Heart right ventricle (tissue), 16 donors: ENCODE measurements around the gene TBCE. TPM values are rescaled to one million over a fixed set of nuclear protein-coding genes. Genes with fewer than 3 reads are reported as not detected.

Experiments
- ATAC-seq, 8 donors: fragments of 200-7000 bp; cut with Tn5 transposase; one replicate each; pipeline ENCODE4 v1.9.1; 2020; ENCODE audit warnings: mild to moderate bottlenecking in 8 of 8, moderate library complexity in 8 of 8, moderate number of reproducible peaks in 1 of 8
- DNase-seq, 2 donors: peaks; one replicate each; pipeline ENCODE4 v3.0.0-alpha.2; 2020
- H3K27ac ChIP-seq, 10 donors: fragments of 200-600 bp; sonication (generic) in 2 of 10; one replicate each; pipeline versions ENCODE4 v1.5.0 to v1.8.0; 2020 to 2022; ENCODE audit warnings: mild to moderate bottlenecking in 3 of 10
- H3K27me3 ChIP-seq, 7 donors: fragments of 200-600 bp; one replicate each; pipeline ENCODE4 v1.8.0; 2021 to 2022; ENCODE audit warnings: mild to moderate bottlenecking in 2 of 7
- H3K36me3 ChIP-seq, 9 donors: fragments of 200-600 bp; sonication (generic) in 1 of 9; one replicate each; pipeline versions ENCODE4 v1.5.0 to v1.8.0; 2020 to 2022; ENCODE audit warnings: mild to moderate bottlenecking in 2 of 9
- H3K4me1 ChIP-seq, 9 donors: fragments of 200-600 bp; sonication (generic) in 1 of 9; one replicate each; pipeline versions ENCODE4 v1.5.0 to v1.8.0; 2020 to 2022; ENCODE audit warnings: mild to moderate bottlenecking in 4 of 9
- H3K4me3 ChIP-seq, 10 donors: fragments of 200-600 bp; sonication (generic) in 2 of 10; one replicate each; pipeline versions ENCODE4 v1.5.0 to v1.8.0; 2020 to 2022; ENCODE audit warnings: mild to moderate bottlenecking in 7 of 10, moderate library complexity in 2 of 10
- H3K9me3 ChIP-seq, 11 donors: fragments of 200-600 bp in 10 of 11; sonication (generic) in 2 of 11; one replicate each; pipeline versions ENCODE4 v1.5.0 to v1.8.0; 2013 to 2022; ENCODE audit warnings: mild to moderate bottlenecking in 2 of 11, control low read depth in 1 of 11, moderate library complexity in 1 of 11
- CTCF ChIP-seq, 9 donors: fragments of 200-600 bp; sonication (generic) in 2 of 9; IDR thresholded peaks; one replicate each; pipeline versions ENCODE4 v1.5.0 to v1.8.0; 2021 to 2022; ENCODE audit warnings: antibody characterized with exemption in 9 of 9, mild to moderate bottlenecking in 5 of 9, moderate library complexity in 1 of 9
- WGBS, 2 donors: extraction: QIAGEN DNeasy Blood & Tissue Kit; methylation state at CpG; one replicate each; pipeline ENCODE4 v1.1.7; 2013; ENCODE audit warnings: inconsistent platforms in 1 of 2; 5-methylcytosine and 5-hydroxymethylcytosine counted together
- intact Hi-C, 10 donors: fragments of 100-400 bp; cut with DNase I; formaldehyde crosslinking; loops; one replicate each; pipeline versions ENCODE4 v1.11.1 to v1.14.2; 2022
- polyA plus RNA-seq, 2 donors: library from polyadenylated mRNA; stranded (reverse); fragments of 200-250 nt; gene quantifications; one replicate each; pipeline ENCODE4 v1.2.3, GENCODE V29; 2013
- total RNA-seq, 10 donors: library from RNA; stranded (reverse); fragmentation: NEBNext Ultra II Directional in 3 of 10; extraction: Animal tissue kit (Norgen Biotek cat#: 25700) in 3 of 10; gene quantifications; one replicate each; pipeline versions ENCODE4 v1.2.1 to v1.2.4, GENCODE V29; 2021 to 2023
- donor health status: Arrhythmogenic right ventricular cardiomyopathy.
- donor health status: ischemic (EF 13 %, LVEDD 7.1; RV severe dilation, severe dysfunction).
- donor health status: healthy with polysubstance abuse.
- donor health status: DM: no; HTN: yes; CAD: no.
- donor health status: DM: no; HTN: no; CAD: no.
- donor health status: ischemic (EF 25% LVEDD 6.9; RV normal size, moderate dysfunction).
- donor health status: ischemic (EF 25% LVEDD 5.7; RV mildly dilated, moderate dysfunction).
- donor health status: healthy.
- donor health status: DM: yes; HTN: yes; CAD: no.
- donor health status: Ischemic cardiomyopathy.
- donor health status: ischemic (EF 35%, LVEDD 5.7; RV mildly dilated, moderate dysfunction).
- donor health status: nonischemic (EF 11% LVEDD 7.7; RV severe dilation, severe dysfunction).
- donor health status: DM: yes; HTN: yes; CAD: no.
- donor health status: PGD.
- donor health status: ischemic (EF 29% LVEDD 5.4; RV normal size, mild dysfunction).
- donor health status: nonischemic (EF 23%, LVEDD 6.1; RV moderate dilation, normal function).

The TBCE gene
- total and polyA plus RNA-seq, 12 donors = 9.0 to 42.9 (median 20.0) TPM

DNA sequence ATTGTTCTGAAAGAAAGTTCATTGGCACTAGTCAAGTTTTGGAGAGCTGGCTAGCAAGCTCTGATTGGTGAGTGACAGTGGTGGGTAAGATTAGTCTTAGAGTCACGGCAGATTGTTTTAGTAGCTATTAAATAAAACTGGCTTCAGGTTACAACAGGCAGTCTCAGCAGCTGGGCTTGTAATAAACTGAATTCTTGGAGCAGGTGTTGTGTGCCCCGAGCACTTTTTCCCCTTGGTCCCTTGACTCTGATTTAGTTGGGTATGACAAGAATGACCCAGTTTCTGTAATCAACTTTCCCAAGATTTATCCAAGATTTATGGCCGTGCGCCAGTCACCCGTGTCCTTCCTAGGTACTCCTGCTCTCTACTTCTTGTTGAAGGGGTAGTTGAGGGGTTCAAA is 40.2 kb downstream of the TBCE start:
- no peak for TF ChIP-seq CTCF (IDR thresholded peaks at IDR 0.05)
- 79 to 87% methylated on average over 5 of the region's 5 CpGs for WGBS, 2 donors

DNA sequence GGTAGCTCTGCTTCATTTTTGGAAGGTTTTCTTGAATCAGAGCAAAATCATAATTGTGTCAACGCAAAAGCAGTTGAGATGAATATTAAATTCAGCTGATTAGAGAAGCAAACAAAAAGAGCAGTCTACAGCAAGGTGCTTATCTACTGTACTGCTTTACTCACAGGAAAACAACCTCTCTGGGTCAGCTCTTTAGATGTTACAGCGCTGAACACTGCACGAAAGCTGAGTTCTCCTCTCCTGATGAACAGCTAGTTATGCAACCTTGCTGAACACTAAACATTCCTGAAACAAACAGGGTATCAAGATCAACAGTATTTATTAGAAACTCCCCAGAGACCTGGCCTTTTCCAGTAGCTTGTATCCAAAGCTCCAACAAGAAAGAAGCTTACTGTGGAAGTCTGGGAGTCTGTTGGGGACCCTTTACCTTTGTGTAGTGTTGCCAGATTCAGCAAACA is 41.3 kb downstream of the TBCE start:
- DNase-seq = no peak
- no peak for ATAC-seq
- TF ChIP-seq CTCF (IDR thresholded peaks at IDR 0.05) = no peak
- WGBS, 2 donors = 77 to 85% methylated on average over 3 of the region's 3 CpGs
- intact Hi-C loops = loop anchor here in 2 of 10 donors (10.0 kb wide), 1 partner anchor 64 kb away; no protein-coding TSS in a partner anchor
- Histone ChIP-seq H3K36me3 (peaks cover 0 to 13% (median 0%) of the 10 kb centered on the region in 9 donors), H3K27ac (no peak overlapping the region), H3K9me3 (no peaks in the 10 kb centered on the region), H3K4me1 (peaks cover 0 to 14% (median 5%) of the 10 kb centered on the region in 9 donors), H3K27me3 (no peaks in the 10 kb centered on the region), H3K4me3 (no peak overlapping the region)

More for the DNA sequence above, 40.2 kb downstream of the TBCE start:
- no peaks in the 10 kb centered on the region for H3K9me3 ChIP-seq
- no peak for DNase-seq
- H3K4me1 ChIP-seq = peaks cover 0 to 14% (median 5%) of the 10 kb centered on the region in 9 donors
- no peak for ATAC-seq
- peaks cover 0 to 24% (median 0%) of the 10 kb centered on the region in 9 donors for H3K36me3 ChIP-seq
- H3K4me3 ChIP-seq = no peak overlapping the region
- no peaks in the 10 kb centered on the region for H3K27me3 ChIP-seq
- intact Hi-C loops = loop anchor here in 2 of 10 donors (10.0 kb wide), 1 partner anchor 63 kb away; no protein-coding TSS in a partner anchor
- H3K27ac ChIP-seq = no peak overlapping the region

DNA sequence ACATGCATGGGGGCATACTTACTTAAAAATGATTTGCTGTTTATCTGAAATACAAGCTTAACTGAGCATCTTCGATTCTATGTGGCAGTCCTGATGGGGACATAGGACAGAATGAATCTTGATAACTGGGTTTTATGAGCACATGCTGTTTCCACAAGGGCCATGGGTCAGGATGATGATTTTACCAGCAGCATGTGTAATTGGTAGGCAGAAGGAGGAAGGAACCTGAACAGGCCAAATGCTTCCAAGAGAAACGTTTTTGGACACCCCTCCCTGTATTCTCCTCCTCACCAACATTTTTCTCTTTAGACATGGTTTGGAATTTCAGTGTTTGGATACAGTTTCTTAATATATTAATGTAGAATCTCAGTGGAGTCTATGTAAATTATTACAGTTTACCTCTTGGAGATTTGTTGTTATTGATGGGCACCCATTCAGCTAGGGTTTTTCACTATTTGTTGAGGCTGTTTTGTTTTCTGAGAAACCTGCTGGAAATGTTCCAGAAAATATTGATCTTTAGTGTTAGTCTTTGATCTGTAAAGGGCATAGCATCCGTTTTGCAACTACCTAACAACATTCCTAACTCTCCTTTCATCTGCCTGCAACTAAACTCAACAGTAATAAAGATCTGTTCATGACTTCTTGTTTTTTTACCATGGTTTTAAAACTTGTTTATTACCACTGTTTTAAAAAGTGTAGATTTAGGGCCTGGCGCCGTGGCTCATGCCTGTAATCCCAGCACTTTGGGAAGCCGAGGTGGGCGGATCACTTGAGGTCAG is 42.0 kb downstream of the TBCE start:
- 84 to 85% methylated on average over 7 of the region's 7 CpGs for WGBS, 2 donors
- no peak overlapping the region for H3K4me3 ChIP-seq
- DNase-seq (no peak), ATAC-seq (no peak)
- TF ChIP-seq CTCF (IDR thresholded peaks at IDR 0.05) = no peak
- no peak overlapping the region for H3K27ac ChIP-seq
- no peaks in the 10 kb centered on the region for H3K9me3 ChIP-seq
- peaks cover 0 to 14% (median 5%) of the 10 kb centered on the region in 9 donors for H3K4me1 ChIP-seq
- no peaks in the 10 kb centered on the region for H3K27me3 ChIP-seq
- H3K36me3 ChIP-seq = peaks cover 0 to 12% (median 0%) of the 10 kb centered on the region in 9 donors
- intact Hi-C loops = loop anchor here in 2 of 10 donors (10.0 kb wide), 1 partner anchor 64 kb away; no protein-coding TSS in a partner anchor

GRCh38 chr1:235410467-235410866 is 43.2 kb downstream of the TBCE start:
- intact Hi-C loops = loop anchor here in 6 of 10 donors (10.0 kb wide), 5 partner anchors 76 to 1296 kb away; no protein-coding TSS in a partner anchor
- no peaks in the 10 kb centered on the region for H3K9me3 ChIP-seq
- TF ChIP-seq CTCF (IDR thresholded peaks at IDR 0.05) = no peak
- peaks cover 0 to 16% (median 0%) of the 10 kb centered on the region in 9 donors for H3K36me3 ChIP-seq
- WGBS, 2 donors = 89 to 93% methylated on average over 5 of the region's 5 CpGs
- H3K4me3 ChIP-seq = no peak overlapping the region
- H3K4me1 ChIP-seq = peaks cover 0 to 14% (median 5%) of the 10 kb centered on the region in 9 donors
- H3K27ac ChIP-seq = no peak overlapping the region
- DNase-seq (no peak), ATAC-seq (no peak)
- no peaks in the 10 kb centered on the region for H3K27me3 ChIP-seq
